Dermis blood vessel endothelial cell (primary cell): ENCODE results near the gene GNB5. TPM values are rescaled to one million over a fixed set of nuclear protein-coding genes. Genes with fewer than 3 reads are reported as not detected.
"Not testable (repeated sequence)": the region's sequence is repeated elsewhere in the genome, so short reads cannot be mapped to it uniquely, and the experiment has no call there.

ENCODE experiments used
- DNase-seq: peaks from one replicate; pipeline ENCODE4 v3.0.0; 2010
- total RNA-seq: library from RNA; depleted of rRNA; stranded (reverse); fragments of >200 nt; gene quantifications from 2 replicates; pipeline ENCODE4 v1.2.3, GENCODE V29; 2014

Gene GNB5
- total RNA-seq, 1 donor from 2014 or later: 31.8 TPM

DNA sequence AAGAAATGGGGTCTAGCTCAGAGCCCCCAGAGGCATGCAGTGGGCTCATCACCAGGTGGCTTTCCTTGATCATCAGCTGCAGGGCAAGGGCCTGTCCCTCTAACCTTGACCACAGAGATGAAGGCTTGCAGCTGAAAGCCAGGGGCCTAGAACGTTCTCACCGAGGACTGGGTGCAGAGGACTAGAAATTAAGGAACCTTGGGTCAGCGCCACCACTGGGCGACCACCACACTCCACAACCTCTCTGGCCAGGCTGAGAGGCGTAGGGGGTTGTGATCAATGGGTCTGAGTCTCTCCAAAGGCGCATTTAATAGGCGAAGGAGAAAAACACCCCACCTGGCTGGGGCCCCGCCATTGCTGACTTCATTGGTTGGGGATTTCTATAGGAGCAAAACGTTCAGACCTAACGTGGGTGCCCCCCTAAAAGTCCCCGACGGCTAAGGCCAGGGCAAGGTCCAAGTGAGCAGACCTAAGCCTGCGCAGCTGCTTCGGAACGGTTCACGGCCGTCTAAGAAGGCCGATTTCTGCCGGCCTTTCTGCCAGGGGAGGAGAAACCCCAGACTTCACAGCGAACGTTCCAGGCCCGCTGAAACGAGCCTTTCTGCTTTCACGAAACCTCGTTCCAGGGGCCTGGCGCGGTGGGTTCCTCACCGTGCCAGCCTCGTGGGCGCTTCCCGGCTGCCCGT is 79.5 kb downstream of the GNB5 start:
- no peak for DNase-seq

- no peak for DNase-seq
Observed at GRCh38 chr15:52109559-52110451, 81.4 kb downstream of the GNB5 start.

DNA sequence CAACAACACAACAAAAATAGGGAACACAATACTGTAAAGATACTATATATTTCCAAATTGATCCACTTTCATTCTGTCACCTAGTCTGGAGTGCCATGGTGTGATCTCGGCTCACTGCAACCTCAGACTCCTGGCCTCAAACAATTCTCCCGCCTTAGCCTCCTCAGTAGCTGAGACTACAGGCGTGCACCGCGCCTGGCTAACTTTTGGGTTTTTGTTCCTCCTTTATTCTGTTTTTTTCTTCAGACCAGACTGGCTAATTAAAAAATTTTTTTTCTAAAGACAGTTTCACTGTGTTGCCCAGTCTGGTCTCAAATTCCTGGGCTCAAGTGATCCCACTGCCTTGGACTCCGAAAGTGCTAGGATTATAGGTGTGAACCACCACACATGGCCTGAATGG is 84.0 kb downstream of the GNB5 start:
- no peak for DNase-seq

DNA sequence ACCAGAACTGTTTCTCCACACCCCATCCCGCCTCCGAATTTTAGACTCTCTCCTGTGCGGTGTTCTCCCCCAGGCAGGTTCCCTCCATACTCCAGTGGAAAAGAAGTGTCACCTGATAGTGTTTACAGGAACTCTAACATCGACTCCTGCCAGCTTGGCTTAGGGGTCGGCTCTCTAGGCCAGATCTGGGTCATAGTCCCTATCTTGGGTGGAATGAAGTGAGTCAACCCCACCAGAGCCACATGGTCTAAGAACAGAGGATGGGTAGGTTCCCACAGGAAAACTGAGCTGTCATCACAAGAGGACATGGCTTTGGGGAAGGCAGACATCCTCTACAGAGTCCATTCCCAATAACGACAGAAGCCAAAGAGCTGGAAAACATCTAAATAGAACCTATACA is 84.6 kb downstream of the GNB5 start:
- DNase-seq: no peak

DNA sequence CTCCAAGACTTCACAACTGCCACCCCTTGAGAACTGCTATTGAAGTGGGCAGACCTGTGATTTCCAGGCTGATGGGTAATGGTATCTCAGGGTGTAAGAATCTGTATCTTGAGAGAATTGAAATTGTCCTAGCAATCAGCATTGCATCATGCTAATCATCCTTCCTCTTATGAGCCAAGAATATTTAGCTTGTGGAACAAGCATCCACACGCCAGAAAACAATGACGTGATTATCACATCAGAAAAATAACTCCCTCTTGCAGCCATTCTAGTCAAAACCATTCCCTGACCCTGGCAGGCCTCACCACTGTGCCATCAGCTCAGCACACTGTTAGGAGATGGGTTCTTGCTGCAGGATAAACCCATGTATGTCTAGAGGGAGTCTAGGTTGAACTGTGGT is 85.3 kb downstream of the GNB5 start:
- DNase-seq: no peak

GRCh38 chr15:52104532-52105004 is 86.6 kb downstream of the GNB5 start:
- no peak for DNase-seq

DNA sequence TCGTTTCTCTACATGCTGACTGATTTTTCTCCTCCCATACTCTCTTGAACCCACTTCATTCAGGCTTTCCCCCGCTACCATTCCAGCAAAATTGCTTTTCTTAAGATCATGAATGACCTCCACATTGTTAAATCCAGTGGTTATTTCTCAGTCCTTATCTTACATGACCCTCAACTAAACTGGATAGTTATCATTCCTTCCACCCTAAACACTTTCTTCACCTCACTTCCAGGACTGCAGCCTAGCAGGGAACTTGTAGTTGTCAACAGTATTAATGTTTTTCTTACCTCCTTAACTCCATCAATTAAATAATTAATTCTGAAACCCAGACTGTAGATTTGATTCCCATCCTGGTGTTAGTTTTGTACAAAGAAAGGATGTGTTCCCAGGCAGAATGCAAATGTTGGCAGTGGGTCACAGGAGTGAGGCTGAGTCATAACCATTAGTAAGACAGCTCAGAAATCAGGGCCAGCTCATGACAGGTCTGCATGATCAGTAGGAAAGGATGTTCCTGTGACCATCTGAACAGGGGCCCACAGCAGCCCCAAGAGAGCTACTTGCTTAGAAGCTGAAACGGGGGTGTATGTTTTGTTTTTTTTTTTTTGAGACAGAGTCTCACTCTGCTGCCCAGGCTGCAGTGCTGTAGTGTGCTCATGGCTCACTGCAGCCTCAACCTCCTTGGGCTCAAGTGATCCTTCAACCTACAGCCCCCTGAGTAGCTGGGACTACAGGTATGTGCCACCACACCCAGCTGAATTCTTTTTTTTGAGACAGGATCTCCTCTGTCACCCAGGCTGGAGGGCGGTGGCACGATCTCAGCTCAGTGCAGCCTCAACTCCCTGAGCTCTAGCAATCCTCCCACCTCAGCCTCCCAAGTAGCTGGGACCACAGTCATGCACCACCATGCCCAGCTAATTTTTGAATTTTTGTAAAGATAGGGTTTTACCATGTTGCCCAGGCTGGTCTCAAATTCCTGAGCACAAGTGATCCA is 87.7 kb downstream of the GNB5 start:
- peak; percentile 95 for DNase-seq

- peak; percentile 27 for DNase-seq
Observed at GRCh38 chr15:52102463-52102862, 88.7 kb downstream of the GNB5 start.

DNA sequence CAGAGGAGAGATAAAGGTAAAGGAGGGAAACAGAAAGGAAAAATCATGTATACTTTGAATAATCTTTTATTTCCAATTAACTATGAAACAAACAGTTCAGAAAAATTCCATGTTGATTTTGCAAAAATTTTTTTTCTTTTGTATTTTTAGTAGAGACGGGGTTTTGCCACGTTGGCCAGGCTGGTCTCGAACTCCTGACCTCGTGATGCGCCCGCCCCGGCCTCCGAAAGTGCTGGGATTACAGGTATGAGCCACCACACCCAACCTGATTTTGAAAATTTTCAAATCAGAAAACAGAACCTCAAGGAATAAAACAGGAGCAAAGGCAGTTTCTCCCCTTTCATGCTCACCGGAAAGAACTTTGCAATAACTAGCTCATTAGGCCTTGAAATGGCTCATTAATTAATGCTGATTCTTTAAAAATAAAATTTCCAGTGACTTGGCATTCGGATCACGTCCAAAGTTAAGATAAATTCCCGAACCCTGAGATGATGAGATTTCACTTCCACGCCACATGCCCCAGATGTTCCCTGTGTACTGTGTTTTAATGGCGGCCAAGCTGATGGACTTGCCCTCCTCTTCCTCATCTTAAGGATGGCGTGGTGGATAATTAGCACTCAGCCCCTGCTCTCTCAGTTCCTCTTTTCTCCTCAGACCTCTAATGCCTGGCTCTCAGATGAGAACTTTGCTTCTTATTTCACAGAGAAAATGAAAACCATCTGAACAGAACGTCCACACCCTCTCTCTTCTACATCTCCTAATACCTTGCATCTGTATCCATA is 89.5 kb downstream of the GNB5 start:
- DNase-seq: no peak

- peak; percentile 92 for DNase-seq
Observed at GRCh38 chr15:52100807-52101442, 90.3 kb downstream of the GNB5 start.

- no peak for DNase-seq
Observed at GRCh38 chr15:52099651-52100272, 91.4 kb downstream of the GNB5 start.

DNA sequence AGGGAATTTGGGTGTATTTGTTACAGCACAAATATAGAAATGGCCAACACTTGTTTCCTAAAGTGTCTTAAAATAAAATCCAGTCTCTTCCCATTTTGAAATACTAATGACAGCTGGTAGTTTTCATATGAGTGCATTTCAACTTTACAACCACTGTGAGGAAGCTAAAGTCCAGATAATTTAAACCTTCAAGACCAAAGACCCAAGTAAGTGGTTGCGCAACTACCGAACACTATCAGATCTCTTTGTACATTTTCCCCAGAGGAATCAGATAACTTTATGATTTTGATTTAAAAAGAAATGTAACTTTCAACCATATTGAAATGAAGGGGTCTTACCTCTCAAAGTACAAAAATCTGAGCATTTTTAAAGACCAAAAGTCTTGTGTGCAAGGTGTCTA is 92.9 kb downstream of the GNB5 start:
- no peak for DNase-seq

DNA sequence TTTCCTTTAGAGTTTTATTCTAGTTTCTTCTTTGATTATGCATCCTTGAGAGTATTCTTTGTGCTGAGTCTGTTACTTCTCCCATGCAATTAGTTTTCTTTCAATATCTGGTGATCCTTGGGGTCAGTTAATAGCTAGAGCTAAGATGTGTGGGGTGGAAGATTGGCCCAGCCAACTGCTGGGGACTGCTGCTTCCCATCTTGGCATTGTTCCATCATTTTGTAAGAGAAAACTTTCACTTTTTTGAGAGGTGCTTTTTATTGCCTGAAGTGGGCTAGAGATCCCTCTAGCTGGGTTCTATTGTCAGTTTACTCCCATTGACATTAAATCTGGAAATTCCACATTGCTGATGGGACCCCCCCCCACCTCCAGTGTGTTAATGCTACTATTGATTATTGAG is 94.0 kb downstream of the GNB5 start:
- peak; percentile 61 for DNase-seq

DNA sequence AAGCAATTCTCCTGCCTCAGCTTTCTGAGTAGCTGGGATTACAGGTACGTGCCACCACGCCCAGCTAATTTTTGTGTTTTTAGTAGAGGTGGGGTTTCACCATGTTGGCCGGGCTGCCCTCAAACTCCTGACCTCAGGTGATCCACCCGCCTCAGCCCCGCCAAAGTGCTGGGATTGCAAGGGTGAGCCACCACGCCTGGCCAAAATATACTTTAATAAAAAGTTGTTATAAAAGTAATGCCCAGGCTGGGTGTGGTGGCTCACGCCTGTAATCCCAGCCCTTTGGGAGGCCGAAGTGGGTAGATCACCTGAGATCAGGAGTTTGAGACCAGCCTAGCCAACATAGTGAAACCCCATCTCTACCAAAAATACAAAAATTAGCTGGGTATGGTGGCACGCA is 94.7 kb downstream of the GNB5 start:
- not testable (repeated sequence) for DNase-seq

DNA sequence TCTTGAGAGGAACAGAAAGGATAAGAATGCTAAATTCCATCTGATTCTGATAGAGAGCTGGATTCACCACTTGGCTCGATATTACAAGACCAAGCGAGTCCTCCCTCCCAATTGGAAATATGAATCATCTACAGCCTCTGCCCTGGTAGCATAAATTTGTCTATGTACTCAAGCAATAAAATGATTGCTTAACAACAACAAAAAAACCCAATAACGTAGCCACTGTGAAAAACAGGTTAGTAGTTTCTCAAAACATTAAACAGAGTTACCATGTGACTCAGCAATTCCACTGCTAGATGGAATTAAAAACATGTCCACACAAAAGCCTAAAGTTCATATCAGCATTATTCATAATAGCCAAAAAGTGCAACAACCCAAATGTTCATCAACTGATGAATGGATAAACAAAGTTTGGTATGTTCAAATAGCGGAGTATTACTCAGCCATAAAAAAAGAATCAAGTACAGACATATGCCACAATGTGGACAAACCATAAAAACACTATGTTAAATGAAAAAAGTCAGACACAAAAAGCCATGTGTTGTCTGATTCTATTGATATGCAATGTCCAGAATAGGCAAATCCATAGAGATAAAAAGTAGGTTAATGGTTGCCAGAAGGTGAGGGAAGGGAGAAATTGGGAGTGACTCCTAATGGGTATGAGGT is 95.5 kb downstream of the GNB5 start:
- peak; percentile 73 for DNase-seq

DNA sequence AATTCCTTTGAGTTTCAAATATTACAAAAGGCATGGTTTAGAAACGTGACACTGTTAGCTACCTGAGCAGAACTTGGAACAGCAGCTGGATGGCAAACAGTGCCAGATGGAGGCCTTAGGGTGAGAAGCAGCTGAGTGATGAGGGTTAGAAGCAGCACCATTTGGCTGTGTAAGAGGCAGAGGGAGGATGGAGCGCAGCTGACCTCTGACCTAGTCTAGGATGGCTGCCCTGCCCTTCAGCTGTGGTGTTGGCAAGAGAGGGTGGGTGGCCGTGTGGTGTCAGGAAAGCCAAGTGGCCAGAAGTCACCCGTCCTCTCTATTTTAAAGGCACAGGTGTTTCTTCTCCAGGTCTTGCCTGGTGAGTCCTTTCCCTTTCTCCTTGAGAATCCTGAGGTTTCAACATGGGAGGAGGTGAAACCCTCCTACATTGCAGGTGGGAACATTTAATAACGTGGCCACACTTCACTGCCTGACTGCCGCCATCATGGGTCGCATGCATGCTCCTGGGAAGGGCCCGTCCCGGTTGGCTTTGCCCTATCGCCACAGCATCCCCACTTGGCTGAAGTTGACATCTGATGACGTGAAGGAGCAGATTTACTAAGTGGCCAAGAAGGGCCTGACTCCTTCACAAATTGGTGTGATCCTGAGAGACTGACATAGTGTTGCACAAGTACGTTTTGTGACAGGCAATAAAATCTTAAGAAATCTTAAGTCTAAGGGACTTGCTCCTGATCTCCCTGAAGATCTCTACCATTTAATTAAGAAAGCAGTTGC is 96.2 kb downstream of the GNB5 start:
- DNase-seq: no peak

- peak; percentile 96 for DNase-seq
Observed at GRCh38 chr15:52093539-52094510, 97.4 kb downstream of the GNB5 start.

GRCh38 chr15:52093167-52093538 is 98.0 kb downstream of the GNB5 start:
- DNase-seq: no peak
